ENCODE results near the gene CHST2. TPM values are rescaled to one million over a fixed set of nuclear protein-coding genes. Genes with fewer than 3 reads are reported as not detected.

CHST2 gene
- total RNA-seq, 4 donors from 2014 or later = 2.8 to 20.6 (median 7.9) TPM

DNA sequence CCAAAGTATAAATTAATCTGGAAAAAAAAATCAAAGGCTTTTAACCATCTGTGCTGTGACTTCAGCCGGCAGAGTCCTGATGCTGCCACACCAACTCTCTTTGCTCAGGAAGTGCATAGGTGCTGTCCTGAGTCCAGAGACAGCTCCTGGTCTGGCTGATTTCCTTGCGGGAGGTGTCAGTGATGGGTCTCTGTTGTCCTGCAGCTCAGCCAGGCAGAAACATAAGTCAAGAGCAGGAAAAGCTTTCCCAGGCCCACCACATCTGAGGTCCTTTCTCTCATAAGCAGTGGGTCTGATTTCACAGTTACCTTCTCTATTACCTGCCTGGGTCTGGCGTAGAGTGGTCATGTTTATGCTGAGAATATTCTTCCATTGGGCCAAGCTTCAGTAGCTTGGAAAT lies 19.4 kb downstream of the CHST2 start:
- Histone ChIP-seq H3K27ac (no peak overlapping the region), H3K36me3 (no peaks in the 10 kb centered on the region), H3K4me1 (no peaks in the 10 kb centered on the region), H3K9me3 (no peaks in the 10 kb centered on the region), H3K27me3 (no peaks in the 10 kb centered on the region), H3K4me3 (no peak overlapping the region)
- TF ChIP-seq, protein P1, sequence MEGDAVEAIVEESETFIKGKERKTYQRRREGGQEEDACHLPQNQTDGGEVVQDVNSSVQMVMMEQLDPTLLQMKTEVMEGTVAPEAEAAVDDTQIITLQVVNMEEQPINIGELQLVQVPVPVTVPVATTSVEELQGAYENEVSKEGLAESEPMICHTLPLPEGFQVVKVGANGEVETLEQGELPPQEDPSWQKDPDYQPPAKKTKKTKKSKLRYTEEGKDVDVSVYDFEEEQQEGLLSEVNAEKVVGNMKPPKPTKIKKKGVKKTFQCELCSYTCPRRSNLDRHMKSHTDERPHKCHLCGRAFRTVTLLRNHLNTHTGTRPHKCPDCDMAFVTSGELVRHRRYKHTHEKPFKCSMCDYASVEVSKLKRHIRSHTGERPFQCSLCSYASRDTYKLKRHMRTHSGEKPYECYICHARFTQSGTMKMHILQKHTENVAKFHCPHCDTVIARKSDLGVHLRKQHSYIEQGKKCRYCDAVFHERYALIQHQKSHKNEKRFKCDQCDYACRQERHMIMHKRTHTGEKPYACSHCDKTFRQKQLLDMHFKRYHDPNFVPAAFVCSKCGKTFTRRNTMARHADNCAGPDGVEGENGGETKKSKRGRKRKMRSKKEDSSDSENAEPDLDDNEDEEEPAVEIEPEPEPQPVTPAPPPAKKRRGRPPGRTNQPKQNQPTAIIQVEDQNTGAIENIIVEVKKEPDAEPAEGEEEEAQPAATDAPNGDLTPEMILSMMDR (IDR thresholded peaks at IDR 0.05) = no peak
- TF ChIP-seq POLR2A (IDR thresholded peaks at IDR 0.05) = no peak
- DNase-seq = no peak

DNA sequence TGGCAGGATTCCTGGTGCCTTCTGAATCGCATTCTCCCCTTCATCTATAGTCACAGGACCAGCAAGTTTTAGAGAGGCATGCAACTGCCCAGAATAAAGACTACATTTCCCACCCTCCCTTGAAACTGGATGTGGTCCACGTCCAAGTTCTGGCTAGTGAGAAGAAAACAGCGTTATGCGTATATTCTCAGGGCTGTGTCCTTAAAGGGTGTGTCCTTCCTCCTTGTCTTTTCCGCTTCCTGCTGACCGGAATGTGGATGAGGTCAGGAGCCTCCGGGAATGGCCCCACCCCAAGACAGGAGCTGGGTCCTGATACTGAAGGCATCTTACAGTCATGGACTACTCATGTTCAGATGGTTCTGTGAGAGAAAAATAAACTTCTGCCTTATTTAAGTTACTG lies 20.2 kb downstream of the CHST2 start:
- DNase-seq = no peak
- H3K4me1 ChIP-seq = no peaks in the 10 kb centered on the region

DNA sequence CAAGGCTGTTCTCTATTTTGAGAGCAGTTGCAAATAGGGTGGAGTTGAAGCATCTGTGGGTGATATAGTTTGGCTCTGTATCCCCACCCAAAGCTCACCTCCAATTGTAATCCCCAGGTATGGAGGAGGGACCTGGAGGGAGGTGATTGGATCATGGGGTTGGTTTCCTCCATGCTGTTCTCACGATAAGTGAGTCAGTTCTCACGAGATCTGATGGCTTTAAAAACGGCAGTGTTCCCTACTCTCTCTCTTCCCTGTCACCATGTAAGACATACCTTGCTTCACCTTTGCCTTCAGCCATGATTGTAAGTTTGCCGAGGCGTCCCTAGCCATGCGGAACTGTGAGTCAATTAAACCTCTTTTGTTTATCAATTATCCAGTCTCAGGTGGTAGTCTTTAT lies 21.0 kb downstream of the CHST2 start:
- no peak overlapping the region for H3K4me3 ChIP-seq
- H3K27me3 ChIP-seq = no peaks in the 10 kb centered on the region
- H3K27ac ChIP-seq = no peak overlapping the region
- H3K36me3 ChIP-seq = no peaks in the 10 kb centered on the region
- H3K4me1 ChIP-seq = no peaks in the 10 kb centered on the region
- no peak for TF ChIP-seq POLR2A (IDR thresholded peaks at IDR 0.05)
- TF ChIP-seq, protein P1 (IDR thresholded peaks at IDR 0.05) = no peak
- H3K9me3 ChIP-seq = no peaks in the 10 kb centered on the region
- no peak for DNase-seq

More for the DNA sequence above, 20.2 kb downstream of the CHST2 start:
- H3K36me3 ChIP-seq = no peaks in the 10 kb centered on the region
- no peak overlapping the region for H3K27ac ChIP-seq
- TF ChIP-seq POLR2A (IDR thresholded peaks at IDR 0.05) = no peak
- TF ChIP-seq, protein P1 (IDR thresholded peaks at IDR 0.05) = no peak
- no peaks in the 10 kb centered on the region for H3K9me3 ChIP-seq
- H3K27me3 ChIP-seq = no peaks in the 10 kb centered on the region
- no peak overlapping the region for H3K4me3 ChIP-seq

DNA sequence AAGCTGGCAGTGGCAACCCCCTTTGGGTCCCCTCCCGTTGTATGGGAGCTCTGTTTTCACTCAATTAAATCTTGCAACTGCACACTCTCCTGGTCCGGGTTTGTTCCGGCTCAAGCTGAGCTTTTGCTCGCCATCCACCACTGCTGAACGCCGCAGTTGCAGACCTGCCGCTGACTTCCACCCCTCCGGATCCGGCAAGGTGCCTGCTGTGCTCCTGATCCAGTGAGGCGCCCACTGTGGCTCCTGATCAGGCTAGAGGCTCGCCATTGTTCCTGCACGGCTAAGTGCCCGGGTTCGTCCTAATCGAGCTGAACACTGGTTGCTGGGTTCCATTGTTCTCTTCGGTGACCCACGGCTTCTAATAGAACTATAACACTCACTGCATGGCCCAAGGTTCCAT lies 22.8 kb downstream of the CHST2 start:
- H3K4me1 ChIP-seq = no peaks in the 10 kb centered on the region

DNA sequence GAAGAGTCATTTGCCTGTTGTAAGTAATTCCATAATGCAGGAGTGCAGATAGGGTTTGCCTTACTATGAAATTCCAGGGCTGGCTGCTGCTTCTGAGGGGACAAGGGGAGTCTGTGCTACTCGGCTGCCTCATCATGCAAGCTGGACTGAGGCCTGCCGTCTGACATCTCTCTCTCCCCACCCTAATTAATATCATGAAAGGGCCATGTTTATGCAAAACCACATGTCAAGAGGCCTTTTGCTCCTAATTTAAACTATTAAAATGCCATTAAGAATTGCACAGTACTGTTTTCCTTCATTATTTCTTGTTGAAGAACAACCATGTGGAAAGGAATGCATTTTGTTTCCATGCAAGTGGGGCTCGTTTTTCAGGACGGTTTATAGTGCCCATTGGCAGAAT lies 26.3 kb downstream of the CHST2 start:
- no peaks in the 10 kb centered on the region for H3K27me3 ChIP-seq
- no peaks in the 10 kb centered on the region for H3K9me3 ChIP-seq
- H3K4me1 ChIP-seq = no peaks in the 10 kb centered on the region
- H3K36me3 ChIP-seq = no peaks in the 10 kb centered on the region
- no peak overlapping the region for H3K4me3 ChIP-seq
- no peak for TF ChIP-seq POLR2A (IDR thresholded peaks at IDR 0.05)
- TF ChIP-seq, protein P1 (IDR thresholded peaks at IDR 0.05) = no peak
- DNase-seq = no peak
- H3K27ac ChIP-seq = no peak overlapping the region

More for the DNA sequence above, 22.8 kb downstream of the CHST2 start:
- no peaks in the 10 kb centered on the region for H3K27me3 ChIP-seq
- DNase-seq = no peak
- H3K36me3 ChIP-seq = no peaks in the 10 kb centered on the region
- H3K4me3 ChIP-seq = no peak overlapping the region
- TF ChIP-seq, protein P1 (IDR thresholded peaks at IDR 0.05) = no peak
- TF ChIP-seq POLR2A (IDR thresholded peaks at IDR 0.05) = no peak
- no peaks in the 10 kb centered on the region for H3K9me3 ChIP-seq
- no peak overlapping the region for H3K27ac ChIP-seq
